HEK293 (cell line): ENCODE results near the gene FCGBP.

Source experiments
- CTCF ChIP-seq: fragments of 450-650 bp; formaldehyde crosslinking; IDR thresholded peaks from 2 replicates; pipeline ENCODE4 v1.5.1; 2016; ENCODE audit warnings: missing biosample characterization, missing genetic modification characterization
- FEZF1 ChIP-seq: fragments of 450-650 bp; formaldehyde crosslinking; IDR thresholded peaks from 2 replicates; pipeline ENCODE4 v1.5.1; 2016; ENCODE audit warnings: missing biosample characterization, missing genetic modification characterization
- INSM2 ChIP-seq: fragments of 450-650 bp; formaldehyde crosslinking; IDR thresholded peaks from 2 replicates; pipeline ENCODE4 v1.5.1; 2016; ENCODE audit warnings: missing biosample characterization, missing genetic modification characterization
- KLF1 ChIP-seq: fragments of 450-650 bp; formaldehyde crosslinking; IDR thresholded peaks from 2 replicates; pipeline ENCODE4 v1.5.1; 2016; ENCODE audit warnings: missing biosample characterization, missing genetic modification characterization
- SETDB1 ChIP-seq: IDR thresholded peaks from one replicate; pipeline ENCODE4 v1.6.1; 2017; ENCODE audit warnings: mild to moderate bottlenecking, low read length, moderate library complexity, mixed read lengths; ENCODE audit not compliant: insufficient read length
- SP3 ChIP-seq: fragments of 450-650 bp; formaldehyde crosslinking; IDR thresholded peaks from 2 replicates; pipeline ENCODE4 v1.5.1; 2016; ENCODE audit warnings: missing biosample characterization, missing genetic modification characterization
- YY2 ChIP-seq: fragments of 450-650 bp; formaldehyde crosslinking; IDR thresholded peaks from 2 replicates; pipeline ENCODE4 v1.5.1; 2016; ENCODE audit warnings: missing biosample characterization, missing genetic modification characterization
- ZBTB26 ChIP-seq: fragments of 450-650 bp; formaldehyde crosslinking; optimal IDR thresholded peaks from 2 replicates; pipeline ENCODE3; 2016; ENCODE audit warnings: missing biosample characterization, mild to moderate bottlenecking, missing genetic modification characterization
- ZFP3 ChIP-seq: fragments of 450-650 bp; formaldehyde crosslinking; IDR thresholded peaks from 2 replicates; pipeline ENCODE4 v1.5.1; 2016; ENCODE audit warnings: low read depth, missing biosample characterization, missing genetic modification characterization
- ZFP37 ChIP-seq: fragments of 450-650 bp; formaldehyde crosslinking; IDR thresholded peaks from 2 replicates; pipeline ENCODE4 v1.5.1; 2016; ENCODE audit warnings: missing biosample characterization, missing genetic modification characterization
- ZNF148 ChIP-seq: fragments of 450-650 bp; formaldehyde crosslinking; IDR thresholded peaks from 2 replicates; pipeline ENCODE4 v1.5.0; 2017; ENCODE audit warnings: missing biosample characterization, missing genetic modification characterization, borderline replicate concordance
- ZNF16 ChIP-seq: fragments of 450-650 bp; formaldehyde crosslinking; IDR thresholded peaks from 2 replicates; pipeline ENCODE4 v1.5.1; 2016; ENCODE audit warnings: low read depth, missing biosample characterization, missing genetic modification characterization
- ZNF324 ChIP-seq: fragments of 450-650 bp; formaldehyde crosslinking; IDR thresholded peaks from 2 replicates; pipeline ENCODE4 v1.5.1; 2016; ENCODE audit warnings: missing biosample characterization, missing genetic modification characterization
- ZNF391 ChIP-seq: fragments of 450-650 bp; formaldehyde crosslinking; IDR thresholded peaks from 2 replicates; pipeline ENCODE4 v1.5.1; 2016; ENCODE audit warnings: low read depth, missing biosample characterization, missing genetic modification characterization, borderline replicate concordance
- ZNF449 ChIP-seq: fragments of 450-650 bp; formaldehyde crosslinking; IDR thresholded peaks from 2 replicates; pipeline ENCODE4 v1.5.1; 2017; ENCODE audit warnings: missing biosample characterization, mild to moderate bottlenecking, missing genetic modification characterization, moderate library complexity
- ZNF518A ChIP-seq: fragments of 450-650 bp; formaldehyde crosslinking; conservative IDR thresholded peaks from 2 replicates; pipeline ENCODE4 v1.5.1; 2016; ENCODE audit warnings: low read depth, missing biosample characterization, missing genetic modification characterization
- ZNF548 ChIP-seq: fragments of 450-650 bp; formaldehyde crosslinking; IDR thresholded peaks from 2 replicates; pipeline ENCODE4 v1.5.1; 2016; ENCODE audit warnings: missing biosample characterization, missing genetic modification characterization
- ZNF600 ChIP-seq: fragments of 450-650 bp; formaldehyde crosslinking; IDR thresholded peaks from 2 replicates; pipeline ENCODE4 v1.5.1; 2016; ENCODE audit warnings: missing biosample characterization, missing genetic modification characterization
- ZNF654 ChIP-seq: fragments of 450-650 bp; formaldehyde crosslinking; IDR thresholded peaks from 2 replicates; pipeline ENCODE4 v1.5.1; 2016; ENCODE audit warnings: low read depth, missing biosample characterization, missing genetic modification characterization
- ZNF707 ChIP-seq: fragments of 450-650 bp; formaldehyde crosslinking; IDR thresholded peaks from 2 replicates; pipeline ENCODE4 v1.5.1; 2016; ENCODE audit warnings: missing biosample characterization, missing genetic modification characterization
- ZNF792 ChIP-seq: fragments of 450-650 bp; formaldehyde crosslinking; IDR thresholded peaks from 2 replicates; pipeline ENCODE4 v1.5.1; 2016; ENCODE audit warnings: missing biosample characterization, missing genetic modification characterization
- ZXDB ChIP-seq: fragments of 450-650 bp; formaldehyde crosslinking; IDR thresholded peaks from 2 replicates; pipeline ENCODE4 v1.5.1; 2016; ENCODE audit warnings: missing biosample characterization, missing genetic modification characterization
- TF ChIP-seq, protein P1 (sequence below): fragments of 450-650 bp; formaldehyde crosslinking; IDR thresholded peaks from 2 replicates; pipeline ENCODE4 v1.5.1; 2016; ENCODE audit warnings: missing biosample characterization, missing genetic modification characterization

The FCGBP gene

DNA sequence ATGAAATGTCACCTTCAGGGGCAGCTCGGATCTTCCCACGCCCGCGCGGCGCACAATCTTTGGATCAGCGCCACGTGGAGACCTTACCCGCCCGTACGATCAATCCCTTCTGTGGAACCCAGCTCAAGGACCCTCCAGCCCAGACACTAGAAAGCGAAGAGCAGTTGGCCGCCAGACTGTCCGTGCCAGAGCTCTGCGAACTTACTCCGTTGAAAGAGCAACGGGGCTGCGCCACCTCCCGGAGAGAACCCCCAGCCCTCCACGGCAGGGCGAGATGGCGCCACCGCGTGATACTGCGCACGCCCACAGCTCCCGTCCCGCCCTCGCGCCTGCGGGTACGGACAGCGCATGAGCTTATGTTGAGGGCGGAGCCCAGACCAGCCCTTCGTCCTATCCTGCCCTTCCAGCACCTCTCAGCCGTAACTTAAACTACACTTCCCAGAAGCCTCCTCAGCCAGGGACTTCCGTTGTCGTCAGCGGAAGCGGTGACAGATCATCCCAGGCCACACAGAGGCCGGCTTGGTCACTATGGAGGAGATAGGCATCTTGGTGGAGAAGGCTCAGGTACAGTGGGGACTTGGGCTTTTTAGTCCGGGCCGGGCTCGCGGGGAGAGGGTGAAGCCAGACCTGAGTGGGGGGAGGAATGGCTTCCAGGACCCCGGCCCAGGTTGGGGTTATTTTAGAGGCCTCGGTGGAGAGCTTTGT is 36.4 kb upstream of the FCGBP start, which contains the start of gene PSMC4 (continued):
- TF ChIP-seq ZNF148 (tag by site-specific recombination) (no peak), ZNF449 (tag by site-specific recombination) (peak; percentile 94), ZNF324 (peak; percentile 91), ZNF391 (tag by site-specific recombination) (peak; percentile 89; the same call in 1 of the 2 replicates), KLF1 (tag by site-specific recombination) (peak; percentile 92), ZXDB (tag by site-specific recombination) (peak; percentile 95), ZFP37 (tag by site-specific recombination) (no peak; the same call in none of the 2 replicates), ZFP3 (tag by site-specific recombination) (no peak), ZNF792 (tag by site-specific recombination) (peak; percentile 72; the same call in 1 of the 2 replicates), CTCF (tag by site-specific recombination) (peak; percentile 100), ZNF600 (peak; percentile 95), SETDB1 (no peak), ZNF548 (no peak), YY2 (tag by site-specific recombination) (peak; percentile 83), ZNF654 (tag by site-specific recombination) (peak; percentile 44), ZNF518A (tag by site-specific recombination) (peak; percentile 79), INSM2 (no peak), ZNF707 (tag by site-specific recombination) (no peak), ZNF16 (tag by site-specific recombination) (no peak), SP3 (tag by site-specific recombination) (peak; percentile 97), ZBTB26 (tag by site-specific recombination) (peak; percentile 99), FEZF1 (tag by site-specific recombination) (peak; percentile 71)
- TF ChIP-seq, protein P1, sequence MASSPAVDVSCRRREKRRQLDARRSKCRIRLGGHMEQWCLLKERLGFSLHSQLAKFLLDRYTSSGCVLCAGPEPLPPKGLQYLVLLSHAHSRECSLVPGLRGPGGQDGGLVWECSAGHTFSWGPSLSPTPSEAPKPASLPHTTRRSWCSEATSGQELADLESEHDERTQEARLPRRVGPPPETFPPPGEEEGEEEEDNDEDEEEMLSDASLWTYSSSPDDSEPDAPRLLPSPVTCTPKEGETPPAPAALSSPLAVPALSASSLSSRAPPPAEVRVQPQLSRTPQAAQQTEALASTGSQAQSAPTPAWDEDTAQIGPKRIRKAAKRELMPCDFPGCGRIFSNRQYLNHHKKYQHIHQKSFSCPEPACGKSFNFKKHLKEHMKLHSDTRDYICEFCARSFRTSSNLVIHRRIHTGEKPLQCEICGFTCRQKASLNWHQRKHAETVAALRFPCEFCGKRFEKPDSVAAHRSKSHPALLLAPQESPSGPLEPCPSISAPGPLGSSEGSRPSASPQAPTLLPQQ: peak; percentile 93
